Measurements from ENCODE around the gene MYH14.

The MYH14 gene

DNA sequence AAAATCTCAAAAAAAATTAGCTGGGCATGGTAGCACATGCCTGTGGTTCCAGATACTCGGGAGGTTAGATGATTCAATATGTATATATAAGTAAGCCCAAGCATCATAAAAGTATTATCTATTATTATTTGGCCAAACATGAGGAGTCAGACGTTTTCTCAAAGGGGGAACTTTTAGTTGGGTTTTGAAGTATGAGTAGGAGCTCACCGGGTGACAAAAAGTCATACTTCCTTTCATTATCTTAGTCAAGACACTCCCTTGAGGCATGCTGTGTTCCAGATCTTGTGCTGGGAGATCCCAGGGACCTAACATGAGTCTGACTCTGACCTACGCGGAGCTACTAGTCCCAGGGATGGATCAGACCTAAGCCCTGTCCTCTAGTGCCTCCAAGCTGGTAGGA lies 8.2 kb upstream of the MYH14 start:
- no peak for DNase-seq

DNA sequence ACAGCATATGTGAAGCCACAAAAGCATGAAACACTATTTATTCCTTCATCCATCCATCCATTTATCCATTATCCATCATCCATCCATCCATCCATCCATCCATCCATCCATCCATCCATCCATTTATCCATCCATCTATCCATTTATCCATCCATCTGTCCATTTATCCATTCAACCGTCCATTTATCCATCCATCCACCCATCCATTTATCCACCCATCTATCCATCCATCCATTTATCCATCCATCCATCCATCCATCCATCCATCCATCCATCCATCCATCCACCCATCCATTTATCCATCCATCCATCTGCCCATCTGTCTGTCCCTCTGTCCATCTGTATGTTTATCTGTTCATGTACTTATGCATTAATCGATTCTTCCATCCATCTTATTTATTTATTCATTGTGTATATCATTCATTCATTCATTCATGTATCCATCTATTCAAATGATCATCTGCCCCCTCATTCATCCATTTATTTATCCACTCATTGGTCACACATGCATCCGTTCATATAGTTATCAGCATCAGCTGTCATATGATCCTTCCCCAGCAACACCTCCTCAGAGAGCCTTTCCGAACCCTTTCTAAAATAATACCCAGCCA lies 7.0 kb upstream of the MYH14 start:
- no peak for DNase-seq

DNA sequence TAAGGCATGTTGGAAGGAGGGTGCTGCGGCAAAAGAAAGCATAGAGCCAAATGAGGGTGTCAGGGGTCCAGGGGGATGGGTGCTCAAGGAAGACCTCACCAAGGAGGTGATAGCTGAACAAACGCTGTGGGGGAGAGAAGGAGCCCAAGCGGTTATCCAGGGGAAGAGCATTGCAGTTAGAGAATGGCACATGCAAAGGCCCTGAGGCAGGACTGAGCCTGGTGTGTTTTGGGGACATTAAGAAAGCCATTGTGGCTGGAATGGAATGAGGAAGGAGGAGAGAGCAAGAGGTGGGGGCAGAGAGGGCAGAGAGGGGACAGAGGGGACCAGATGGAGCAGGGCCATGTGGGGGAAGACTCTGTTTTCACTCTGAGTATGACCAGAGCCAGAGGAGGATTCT lies 6.1 kb upstream of the MYH14 start:
- no peak for DNase-seq

DNA sequence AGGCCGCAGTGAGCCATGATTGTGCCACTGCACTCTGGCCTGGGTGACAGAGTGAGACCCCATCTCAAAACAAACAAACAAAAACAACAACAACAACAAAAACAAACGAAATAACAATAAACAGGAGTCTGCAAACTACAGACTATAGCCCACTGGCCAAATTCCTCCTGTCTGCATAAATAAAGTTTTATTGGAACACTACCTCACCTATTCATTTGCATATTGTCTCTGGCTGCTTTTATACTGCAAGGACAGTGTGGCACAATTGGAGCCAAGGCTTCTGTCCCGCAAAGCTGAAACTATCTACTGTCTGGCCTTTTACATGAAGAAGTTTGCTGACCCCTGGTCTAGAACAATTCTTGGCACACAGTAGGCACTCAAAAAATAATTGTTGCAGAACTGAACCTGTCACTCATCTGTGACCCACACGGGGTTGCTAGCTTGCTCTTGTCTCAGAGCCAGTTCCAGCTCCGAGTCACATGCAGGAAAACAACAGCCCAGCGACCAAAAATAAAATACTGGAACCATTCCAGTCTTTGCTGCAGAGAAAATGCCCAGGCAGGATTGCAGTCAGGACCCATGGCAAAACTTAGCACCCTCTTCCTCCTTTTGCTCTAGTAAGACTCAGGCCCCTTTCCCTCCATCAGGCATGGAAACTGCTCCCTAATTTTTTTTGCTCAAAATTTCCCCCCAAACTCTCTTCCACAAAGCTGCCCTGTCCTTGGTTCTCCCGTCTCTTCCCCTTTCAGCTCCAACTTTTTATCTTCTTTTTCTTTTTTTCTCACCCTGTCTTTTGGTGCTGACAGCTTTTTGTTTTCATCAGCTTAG lies 4.8 kb upstream of the MYH14 start:
- no peak for DNase-seq

DNA sequence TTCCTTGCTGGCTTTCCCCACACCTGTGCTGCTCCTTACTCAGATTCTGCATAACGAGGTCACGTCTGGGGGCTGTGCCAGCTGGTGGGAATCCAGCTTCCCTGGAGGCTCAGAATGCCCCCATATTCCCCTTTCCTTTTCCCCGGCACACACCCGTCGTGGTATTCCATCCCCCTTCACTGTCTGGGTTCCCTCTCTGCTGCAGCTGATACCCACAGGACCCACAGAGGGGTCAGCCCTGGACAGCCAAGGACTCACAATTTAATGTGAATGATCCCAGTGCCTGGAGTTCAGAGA lies 4.2 kb upstream of the MYH14 start:
- no peak for DNase-seq

DNA sequence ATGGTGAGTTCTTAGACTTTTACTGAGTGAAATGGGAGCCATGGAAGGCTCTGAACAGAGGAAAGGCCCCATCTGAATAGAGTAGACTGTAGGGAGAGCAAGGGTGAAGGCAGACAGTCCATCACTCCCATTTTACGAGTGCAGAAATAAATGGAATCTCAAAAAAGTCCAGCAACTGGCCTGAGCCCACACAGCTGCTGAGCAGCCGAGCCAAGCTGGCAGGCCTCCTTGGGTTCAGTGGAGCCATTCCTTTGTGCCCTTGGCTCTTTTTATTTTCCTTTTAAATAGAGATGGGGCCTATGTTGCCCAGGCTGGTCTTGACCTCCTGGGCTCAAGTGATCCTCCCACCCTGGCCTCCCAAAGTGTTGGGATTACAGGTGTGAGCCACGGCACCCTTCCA lies 1.0 kb upstream of the MYH14 start:
- DNase-seq: no peak

DNA sequence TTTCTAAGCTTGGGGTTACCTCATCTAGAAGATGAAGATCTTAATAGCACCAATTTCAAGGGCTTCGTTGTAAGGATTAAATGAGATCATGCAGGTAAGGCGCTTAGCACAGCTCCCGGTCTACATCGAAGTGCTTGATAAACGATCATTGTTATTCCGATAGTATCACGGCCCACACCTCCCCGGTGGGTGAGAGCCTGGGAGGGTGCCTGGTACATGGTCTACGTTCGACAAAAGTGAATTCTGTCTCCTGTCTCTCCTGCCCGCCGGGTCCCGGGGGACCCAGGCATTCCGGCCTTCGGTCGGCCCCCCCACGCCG lies 501 bp upstream of the MYH14 start:
- DNase-seq: no peak

DNA sequence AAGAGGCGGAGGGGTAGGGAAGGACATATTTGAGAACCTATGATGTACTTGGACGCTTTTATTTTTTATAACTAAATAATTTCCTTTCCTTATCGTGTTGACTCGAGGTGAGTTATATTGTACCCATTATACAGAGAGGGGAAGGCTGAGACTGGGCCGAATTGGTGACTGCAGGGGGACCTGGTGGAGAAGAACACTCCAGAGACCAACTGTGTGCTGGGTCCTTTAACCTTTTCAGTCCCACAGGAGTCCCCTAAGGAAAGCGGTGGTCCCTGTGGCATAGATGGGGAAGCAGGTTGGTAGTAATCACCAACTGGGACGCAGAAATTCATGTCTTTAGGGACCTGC lies 633 bp downstream of the MYH14 start:
- no peak for DNase-seq

DNA sequence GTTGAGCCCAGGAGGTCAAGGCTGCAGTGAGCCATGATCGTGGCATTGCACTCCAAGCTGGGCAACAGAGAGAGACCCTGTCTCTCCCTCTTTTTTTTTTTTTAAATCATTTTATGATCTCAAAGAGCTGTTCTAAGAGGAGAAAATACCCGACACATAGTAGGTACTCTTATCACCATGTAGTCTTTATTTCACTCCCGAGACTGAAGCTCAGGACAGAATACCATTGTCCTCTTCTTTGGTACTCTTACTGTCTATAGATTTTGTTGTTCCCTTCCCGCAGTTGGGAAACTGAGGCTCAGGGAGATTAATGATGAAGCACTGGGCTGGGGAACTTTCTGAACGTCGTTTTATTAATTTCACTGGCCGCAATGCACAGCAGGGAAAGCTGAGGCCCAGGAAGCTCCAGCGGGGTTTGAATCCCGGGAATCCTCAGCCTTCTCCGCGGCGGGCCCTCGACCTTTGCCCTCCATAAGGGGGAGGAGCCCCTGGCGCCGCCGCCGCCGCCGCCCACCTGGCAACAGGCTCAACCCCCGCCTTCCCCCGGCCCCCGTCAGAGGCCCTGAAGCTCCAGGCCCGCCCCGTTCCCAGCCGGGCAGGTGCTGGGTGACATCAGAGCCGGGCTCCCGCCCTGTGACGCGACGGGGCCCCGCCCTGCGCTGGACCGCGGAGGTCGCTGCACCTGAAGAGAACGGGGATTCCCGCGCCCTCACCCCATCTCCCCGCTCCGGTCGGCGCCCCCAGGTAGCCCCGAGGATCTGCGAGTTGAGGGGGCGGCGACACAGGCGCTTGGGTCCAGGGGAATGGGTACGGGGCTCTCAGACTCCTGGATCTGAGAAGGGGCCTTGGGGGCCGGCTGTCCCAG lies 1.6 kb downstream of the MYH14 start:
- no peak for DNase-seq

DNA sequence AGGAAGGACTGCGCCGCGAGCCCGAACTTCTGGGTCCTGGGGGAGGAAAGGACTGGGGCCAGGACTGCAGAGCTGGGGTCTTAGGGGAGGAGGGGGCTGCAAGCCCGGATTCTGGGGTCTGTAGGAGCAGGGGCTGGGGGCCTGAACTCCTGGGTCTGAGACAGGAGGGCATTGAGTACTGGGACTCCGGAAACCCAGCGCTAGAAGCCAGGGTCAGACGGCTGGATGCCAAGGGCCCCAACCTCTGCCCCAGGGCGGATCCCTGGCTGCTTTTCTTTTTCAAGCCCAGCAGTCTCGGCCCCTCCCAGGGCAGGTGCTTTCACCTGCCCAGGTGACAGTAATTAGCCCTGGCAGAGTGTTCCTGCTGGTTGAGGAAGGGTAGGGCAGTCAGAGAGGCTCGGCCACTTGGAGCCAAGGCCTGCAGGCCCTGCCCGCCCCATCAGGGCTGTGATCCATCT lies 2.3 kb downstream of the MYH14 start:
- no peak for DNase-seq

DNA sequence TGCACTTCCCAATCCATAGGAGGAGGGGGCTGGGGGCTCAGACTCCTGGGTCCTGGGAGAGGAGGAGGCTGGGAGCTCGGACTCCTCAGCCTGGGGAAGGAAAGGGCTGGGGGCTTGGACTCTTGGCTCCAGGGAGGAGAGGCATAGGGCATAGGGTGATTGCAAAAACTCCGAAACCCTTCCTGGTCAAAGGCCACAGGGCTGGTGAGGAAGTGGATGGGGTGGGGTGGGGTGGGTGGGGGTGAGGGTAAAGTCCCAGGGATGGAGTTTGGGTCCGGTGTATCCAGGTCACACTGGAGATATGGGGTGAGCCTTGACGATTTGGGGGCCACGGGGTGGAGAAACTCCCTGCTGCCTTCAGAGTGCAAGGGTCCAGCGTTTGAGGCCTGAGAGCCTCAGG lies 2.8 kb downstream of the MYH14 start:
- no peak for DNase-seq

DNA sequence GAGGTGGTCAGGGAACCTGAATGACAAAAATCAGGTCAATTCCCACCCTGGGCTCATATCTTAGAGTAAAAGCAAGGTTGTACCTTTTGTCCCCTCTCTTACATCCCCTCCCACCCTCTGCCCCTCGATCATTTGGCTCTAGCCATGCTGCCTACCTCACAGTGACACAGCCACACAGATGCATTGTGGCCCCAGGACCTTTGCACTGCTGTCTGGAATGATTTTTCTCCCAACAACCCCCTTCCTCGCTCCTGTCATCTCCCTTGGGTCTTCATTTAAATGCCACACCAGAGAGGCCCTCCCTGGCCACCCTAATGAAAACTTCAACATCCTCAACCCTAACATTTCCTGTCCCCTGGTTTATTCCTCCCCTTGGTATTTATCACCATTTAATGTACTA lies 4.3 kb downstream of the MYH14 start:
- DNase-seq: no peak

DNA sequence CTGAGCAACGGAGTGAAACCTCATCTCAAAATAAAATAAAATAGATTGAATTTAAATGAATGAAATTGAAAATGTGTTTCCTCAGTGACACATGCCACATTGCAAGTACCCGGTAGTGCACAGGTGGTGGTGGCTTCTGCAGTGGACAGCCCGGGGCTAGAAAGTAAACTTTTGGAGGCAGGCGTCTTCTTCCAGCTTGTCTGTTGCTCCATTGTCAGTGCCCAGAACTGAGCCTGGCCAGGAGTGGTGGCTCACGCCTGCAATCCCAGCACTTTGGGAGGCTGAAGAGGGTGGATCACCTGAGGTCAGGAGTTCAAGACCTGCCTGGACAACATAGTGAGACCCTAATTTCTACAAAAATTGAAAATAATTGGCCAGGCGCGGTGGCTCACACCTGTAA lies 5.7 kb downstream of the MYH14 start:
- DNase-seq: no peak

DNA sequence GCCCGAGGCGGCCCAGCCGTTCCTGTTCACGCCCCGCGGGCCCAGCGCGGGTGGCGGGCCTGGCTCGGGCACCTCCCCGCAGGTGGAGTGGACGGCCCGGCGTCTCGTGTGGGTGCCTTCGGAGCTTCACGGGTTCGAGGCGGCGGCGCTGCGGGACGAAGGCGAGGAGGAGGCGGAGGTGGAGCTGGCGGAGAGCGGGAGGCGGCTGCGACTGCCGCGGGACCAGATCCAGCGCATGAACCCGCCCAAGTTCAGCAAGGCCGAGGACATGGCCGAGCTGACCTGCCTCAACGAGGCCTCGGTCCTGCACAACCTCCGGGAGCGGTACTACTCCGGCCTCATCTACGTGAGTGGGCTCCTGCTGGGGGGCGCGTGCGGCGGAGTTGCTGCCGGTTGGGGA lies 7.0 kb downstream of the MYH14 start:
- no peak for DNase-seq

DNA sequence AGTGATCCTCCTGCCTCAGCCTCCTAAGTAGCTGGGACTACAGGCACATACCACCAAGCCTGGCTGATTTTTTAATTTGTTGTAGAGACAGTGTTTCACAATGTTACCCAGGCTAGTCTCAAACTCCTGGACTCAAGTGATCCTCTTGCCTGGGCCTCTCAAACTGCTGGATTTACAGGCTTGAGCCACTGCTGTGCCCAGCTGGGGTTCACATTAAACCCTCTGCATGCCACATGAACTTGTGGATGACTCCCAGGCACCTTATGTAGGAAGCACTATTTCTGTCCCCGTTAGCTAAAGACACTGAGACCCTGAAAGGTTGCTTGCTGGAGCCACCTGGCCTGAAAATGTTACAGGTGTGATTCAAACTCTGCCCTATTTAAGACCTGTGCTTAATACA lies 10.5 kb downstream of the MYH14 start:
- no peak for DNase-seq

DNA sequence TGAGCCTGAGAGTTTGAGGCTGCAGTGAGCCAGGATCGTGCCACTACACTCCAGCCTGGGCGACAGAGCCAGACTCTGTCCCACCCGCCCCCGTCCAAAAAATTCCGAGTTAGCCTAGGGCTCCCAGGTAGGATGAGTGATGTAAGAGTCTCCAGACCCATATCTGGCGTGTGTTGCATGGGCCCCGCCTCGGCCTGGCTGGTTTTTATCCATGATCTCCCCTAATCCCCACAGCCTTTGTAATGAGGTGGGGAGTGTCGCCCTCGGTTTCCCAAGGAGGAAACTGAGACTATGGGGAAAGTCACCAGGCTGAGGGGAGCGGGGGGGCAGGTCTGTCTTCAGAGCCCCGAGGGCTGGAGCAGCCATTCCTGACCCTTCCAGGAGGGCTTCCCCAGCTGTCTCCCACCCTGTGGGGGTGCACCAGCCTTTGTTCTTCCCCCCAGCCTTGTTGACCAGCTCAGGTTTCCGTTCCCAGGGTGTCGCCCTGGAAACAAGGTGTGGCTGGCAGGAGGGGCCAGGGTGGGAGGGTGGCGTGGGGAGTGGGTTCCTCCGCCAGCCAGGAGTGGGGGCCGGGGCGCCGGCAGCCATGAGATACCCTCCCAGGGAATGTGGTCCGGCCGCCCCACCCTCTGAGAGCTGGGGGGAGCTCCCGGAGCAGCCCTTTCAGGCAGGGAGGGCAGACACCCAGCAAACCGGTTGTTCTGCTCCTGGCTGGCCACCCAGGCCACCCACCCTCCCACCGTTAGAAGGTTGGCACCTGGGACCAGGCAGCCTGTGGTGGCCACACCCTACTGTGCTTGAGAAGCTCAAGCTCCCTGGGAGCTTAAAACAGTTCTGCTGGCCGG lies 11.5 kb downstream of the MYH14 start:
- DNase-seq: no peak

DNA sequence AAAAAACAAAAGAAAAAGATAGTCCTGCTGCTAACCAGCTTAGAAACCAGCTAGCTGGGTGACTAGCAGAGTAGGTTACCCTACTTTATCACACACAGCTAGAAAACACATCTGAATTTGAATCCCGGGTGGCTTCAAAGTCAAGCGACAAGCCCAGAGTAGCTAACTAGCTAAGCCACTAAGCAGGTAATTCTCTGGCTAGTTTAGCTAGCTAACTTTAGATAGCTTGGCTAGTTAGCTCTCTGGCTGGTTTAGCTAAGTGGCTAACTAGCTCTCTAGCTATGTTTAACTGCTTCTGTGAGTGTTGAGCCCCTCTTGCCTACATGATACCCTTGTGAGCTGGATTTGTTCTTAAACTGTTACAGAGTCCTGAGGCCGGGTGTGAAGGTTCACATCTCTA lies 12.4 kb downstream of the MYH14 start:
- no peak for DNase-seq

DNA sequence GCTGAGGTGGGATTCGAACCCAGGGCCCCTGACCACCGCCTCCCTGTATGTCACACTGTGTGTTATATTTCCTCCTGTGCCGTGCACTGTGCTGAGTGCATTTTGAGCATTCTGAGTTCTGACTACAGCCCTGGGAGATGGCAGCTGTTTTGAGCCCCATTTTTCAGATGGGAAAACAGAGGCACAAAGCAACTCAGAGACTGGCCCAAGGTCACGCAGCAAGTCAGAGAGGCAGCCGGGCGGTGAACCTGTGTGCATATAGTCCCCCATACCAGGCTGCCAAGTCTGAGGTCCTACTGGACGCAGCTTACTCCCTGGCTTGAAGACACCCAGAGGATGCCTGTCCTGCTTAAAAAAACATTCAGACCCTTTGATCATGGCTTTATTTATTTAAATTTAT lies 17.7 kb downstream of the MYH14 start:
- DNase-seq: no peak

DNA sequence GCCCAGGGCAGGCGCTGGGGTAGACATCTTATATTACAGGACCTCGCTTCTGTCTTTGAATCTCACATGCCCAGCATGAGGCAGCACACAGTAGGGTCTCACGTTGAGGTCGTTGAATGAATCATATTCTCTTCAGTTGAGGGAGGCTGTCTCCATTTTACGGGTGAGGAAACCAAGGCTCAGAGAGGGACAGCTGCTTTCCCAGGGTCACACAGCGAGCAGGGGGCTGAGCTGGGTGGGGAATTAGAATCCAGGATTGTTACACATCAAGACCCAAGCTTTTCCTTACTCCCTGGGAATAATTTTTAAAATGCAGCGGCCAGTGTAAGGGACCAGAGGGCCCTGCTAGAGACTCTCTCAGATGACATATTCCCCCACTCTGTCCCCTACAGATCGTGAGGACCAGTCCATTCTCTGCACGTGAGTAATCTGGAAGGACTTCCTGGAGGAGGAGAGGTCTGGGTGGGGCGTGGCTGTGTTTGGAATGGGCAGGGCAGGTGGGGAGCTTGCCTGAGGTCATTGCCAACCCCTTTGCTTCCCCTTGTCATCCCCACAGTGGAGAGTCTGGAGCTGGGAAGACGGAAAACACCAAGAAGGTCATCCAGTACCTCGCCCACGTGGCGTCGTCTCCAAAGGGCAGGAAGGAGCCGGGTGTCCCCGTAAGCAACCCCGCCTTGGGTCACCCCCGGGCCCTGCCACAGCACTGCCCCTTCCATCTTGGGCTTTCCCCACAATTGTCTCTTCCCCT lies 19.4 kb downstream of the MYH14 start:
- DNase-seq: no peak

DNA sequence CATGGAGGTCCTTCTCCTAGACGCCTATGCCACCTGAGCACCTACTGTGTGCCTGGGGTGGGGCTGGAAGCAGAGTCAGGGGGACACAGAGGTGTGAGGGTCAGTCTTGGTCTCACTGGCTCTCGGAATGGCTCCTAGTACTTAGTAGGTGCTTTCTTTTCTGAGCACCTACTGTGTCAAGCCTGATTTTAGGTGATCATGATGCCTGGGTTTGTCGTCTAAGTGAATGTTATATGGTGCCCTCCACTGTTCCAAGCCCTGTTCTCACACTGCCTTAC lies 20.0 kb downstream of the MYH14 start:
- DNase-seq: no peak

DNA sequence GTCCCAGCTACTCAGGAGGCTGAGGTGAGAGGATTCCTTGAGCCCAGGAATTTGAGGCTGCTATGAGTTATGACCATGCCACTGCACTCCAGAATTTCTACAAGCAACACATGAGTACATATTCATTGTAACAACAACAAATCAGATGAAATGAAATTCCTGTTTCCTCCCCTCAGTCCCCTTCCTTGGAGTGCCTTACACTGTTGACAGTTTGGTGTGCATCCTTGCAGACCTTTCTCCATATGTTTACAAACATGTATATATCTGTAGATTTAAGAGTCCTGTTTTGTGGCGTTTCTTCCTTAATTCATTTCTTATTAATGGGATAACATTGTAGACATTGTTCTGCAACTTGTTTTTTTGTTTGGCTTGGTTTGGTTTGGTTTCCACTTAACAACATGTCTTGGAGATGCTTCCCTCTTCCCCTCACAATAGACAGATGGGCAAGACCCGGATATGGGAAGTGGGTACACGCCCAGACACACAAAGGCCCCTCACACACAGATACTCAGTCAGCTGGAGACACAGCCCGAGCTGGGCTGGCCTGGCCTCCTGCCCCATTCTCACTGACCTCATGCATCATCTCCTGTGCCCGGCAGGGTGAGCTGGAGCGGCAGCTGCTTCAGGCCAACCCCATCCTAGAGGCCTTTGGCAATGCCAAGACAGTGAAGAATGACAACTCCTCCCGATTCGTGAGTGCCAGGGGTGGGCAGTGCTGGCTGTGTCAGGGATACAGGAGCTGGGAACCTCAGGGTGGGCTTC lies 21.7 kb downstream of the MYH14 start:
- no peak for DNase-seq

DNA sequence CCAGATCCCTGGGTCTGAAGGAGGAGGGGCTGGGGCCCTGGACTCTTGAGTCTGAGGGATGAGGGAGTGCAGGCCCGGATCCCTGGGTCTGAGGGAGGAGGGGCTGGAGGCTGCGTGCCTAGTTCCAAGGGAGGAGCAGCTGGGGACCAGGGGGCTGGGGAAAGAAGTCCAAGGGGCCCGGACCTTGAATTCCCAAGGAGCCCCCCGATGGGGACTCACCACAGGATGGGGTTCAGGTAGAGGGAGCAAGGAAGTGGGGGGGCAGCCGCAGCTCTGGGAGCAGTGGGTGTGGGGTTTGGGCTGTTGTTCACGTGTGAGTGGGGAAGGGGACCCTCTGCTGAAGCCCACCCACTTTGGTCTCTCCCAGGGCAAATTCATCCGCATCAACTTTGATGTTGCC lies 23.1 kb downstream of the MYH14 start:
- no peak for DNase-seq

All from right forelimb (tissue), 1 donor.